HepG2 (cell line): Measurements from ENCODE around the gene ASIC2.

ENCODE experiments used
- EP300 ChIP-seq, 3 experiments: sonication (generic) in 1 of 3; formaldehyde crosslinking in 1 of 3; IDR thresholded peaks; 2 replicates each; pipeline versions ENCODE4 v1.5.1 to v1.6.1; 2011 to 2020; ENCODE audit warnings: low read depth in 2 of 3, low read length in 2 of 3, borderline replicate concordance in 1 of 3, improper control_type of control experiment in 1 of 3, mild to moderate bottlenecking in 1 of 3, missing genetic modification reagents in 1 of 3, moderate library complexity in 1 of 3
- POLR2A ChIP-seq, 2 experiments: IDR thresholded peaks; 2 replicates each; pipeline ENCODE4 v1.6.1; 2011; ENCODE audit warnings: low read depth in 2 of 2, low read length in 2 of 2, mild to moderate bottlenecking in 1 of 2, moderate library complexity in 1 of 2; ENCODE audit not compliant: insufficient read depth in 1 of 2
- TAF1 ChIP-seq: sonication (generic); formaldehyde crosslinking; IDR thresholded peaks from 2 replicates; pipeline ENCODE4 v1.4.0; 2020; ENCODE audit warnings: missing genetic modification reagents

DNA sequence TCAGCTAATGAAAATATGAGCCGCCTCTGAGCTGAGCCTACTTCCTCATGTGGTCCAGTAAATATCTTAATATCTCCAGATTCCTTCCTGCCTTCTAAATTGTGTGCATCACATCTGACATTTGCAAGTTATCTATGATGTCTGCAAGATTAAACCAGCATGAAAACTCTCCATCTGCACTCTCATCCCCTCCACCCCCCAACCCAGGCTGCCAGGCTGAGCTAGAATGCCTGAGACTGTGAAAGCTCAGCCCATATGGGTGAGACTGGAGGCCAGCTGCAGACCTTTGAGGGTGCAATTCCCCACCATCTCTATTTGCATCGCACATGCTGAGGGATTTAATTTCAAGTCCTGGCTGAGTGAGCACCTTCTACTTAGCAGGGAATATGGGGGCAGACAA lies 82.8 kb downstream of the ASIC2 start:
- TF ChIP-seq POLR2A (IDR thresholded peaks at IDR 0.05; ENCODE audit: insufficient read depth in 1 of 2, low read depth in 2 of 2, low read length in 2 of 2) (no peak), TAF1 (CRISPR knock-in tag) (no peak), EP300 (IDR thresholded peaks at IDR 0.05; ENCODE audit: low read depth in 2 of 2, low read length in 2 of 2) (no peak), EP300 (CRISPR knock-in tag; IDR thresholded peaks at IDR 0.05; ENCODE audit: borderline replicate concordance) (no peak)
